ENCODE data around the gene STAB1. TPM values are rescaled to one million over a fixed set of nuclear protein-coding genes. Genes with fewer than 3 reads are reported as not detected.
"Not testable (repeated sequence)": the region's sequence is repeated elsewhere in the genome, so short reads cannot be mapped to it uniquely, and the experiment has no call there.

STAB1 gene
- total RNA-seq, 4 donors from 2014 or later = 101 to 127 (median 118) TPM

DNA sequence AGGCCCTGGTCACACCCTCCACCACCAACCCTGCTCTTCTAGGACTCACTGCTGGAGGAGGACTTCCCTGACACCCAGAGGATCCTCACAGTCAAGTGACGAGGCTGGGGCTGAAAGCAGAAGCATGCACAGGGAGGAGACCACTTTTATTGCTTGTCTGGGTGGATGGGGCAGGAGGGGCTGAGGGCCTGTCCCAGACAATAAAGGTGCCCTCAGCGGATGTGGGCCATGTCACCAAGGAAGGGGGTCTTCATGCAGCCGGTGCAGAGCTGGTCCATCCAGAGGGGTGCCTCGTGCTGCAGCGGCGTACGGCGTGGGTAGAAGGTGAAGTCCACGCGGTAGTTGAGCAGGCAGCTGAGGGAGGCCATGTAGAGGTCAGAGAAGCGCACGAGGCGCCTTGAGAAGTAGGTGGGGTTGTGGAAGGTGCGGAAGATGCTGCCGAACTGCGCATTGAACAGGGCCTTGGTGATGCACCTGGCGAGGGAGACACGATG is 29.2 kb downstream of the STAB1 start:
- no peak for TF ChIP-seq POLR2AphosphoS5 (IDR thresholded peaks at IDR 0.05)
- TF ChIP-seq POLR2A (IDR thresholded peaks at IDR 0.05; ENCODE audit: low read depth) = no peak
- no peak for TF ChIP-seq EP300 (IDR thresholded peaks at IDR 0.05)
- TF ChIP-seq, protein P1, sequence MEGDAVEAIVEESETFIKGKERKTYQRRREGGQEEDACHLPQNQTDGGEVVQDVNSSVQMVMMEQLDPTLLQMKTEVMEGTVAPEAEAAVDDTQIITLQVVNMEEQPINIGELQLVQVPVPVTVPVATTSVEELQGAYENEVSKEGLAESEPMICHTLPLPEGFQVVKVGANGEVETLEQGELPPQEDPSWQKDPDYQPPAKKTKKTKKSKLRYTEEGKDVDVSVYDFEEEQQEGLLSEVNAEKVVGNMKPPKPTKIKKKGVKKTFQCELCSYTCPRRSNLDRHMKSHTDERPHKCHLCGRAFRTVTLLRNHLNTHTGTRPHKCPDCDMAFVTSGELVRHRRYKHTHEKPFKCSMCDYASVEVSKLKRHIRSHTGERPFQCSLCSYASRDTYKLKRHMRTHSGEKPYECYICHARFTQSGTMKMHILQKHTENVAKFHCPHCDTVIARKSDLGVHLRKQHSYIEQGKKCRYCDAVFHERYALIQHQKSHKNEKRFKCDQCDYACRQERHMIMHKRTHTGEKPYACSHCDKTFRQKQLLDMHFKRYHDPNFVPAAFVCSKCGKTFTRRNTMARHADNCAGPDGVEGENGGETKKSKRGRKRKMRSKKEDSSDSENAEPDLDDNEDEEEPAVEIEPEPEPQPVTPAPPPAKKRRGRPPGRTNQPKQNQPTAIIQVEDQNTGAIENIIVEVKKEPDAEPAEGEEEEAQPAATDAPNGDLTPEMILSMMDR (IDR thresholded peaks at IDR 0.05) = no peak
- no peak for DNase-seq (ENCODE audit: extremely low spot score)
- Histone ChIP-seq H3K27ac (replicated peaks in 1 of 4) (peak overlapping the region; percentile 24 to 65 (median 46)), H3K4me3 (no peak overlapping the region), H3K4me1 (peaks cover 27 to 44% (median 39%) of the 10 kb centered on the region in 4 donors), H3K36me3 (peaks cover 15 to 80% (median 70%) of the 10 kb centered on the region in 4 donors), H3K9me3 (no peaks in the 10 kb centered on the region), H3K27me3 (no peaks in the 10 kb centered on the region)
- intact Hi-C loops (cut with DNase I) = no loop called here
- 94% methylated on average over 18 of the region's 18 CpGs for WGBS

DNA sequence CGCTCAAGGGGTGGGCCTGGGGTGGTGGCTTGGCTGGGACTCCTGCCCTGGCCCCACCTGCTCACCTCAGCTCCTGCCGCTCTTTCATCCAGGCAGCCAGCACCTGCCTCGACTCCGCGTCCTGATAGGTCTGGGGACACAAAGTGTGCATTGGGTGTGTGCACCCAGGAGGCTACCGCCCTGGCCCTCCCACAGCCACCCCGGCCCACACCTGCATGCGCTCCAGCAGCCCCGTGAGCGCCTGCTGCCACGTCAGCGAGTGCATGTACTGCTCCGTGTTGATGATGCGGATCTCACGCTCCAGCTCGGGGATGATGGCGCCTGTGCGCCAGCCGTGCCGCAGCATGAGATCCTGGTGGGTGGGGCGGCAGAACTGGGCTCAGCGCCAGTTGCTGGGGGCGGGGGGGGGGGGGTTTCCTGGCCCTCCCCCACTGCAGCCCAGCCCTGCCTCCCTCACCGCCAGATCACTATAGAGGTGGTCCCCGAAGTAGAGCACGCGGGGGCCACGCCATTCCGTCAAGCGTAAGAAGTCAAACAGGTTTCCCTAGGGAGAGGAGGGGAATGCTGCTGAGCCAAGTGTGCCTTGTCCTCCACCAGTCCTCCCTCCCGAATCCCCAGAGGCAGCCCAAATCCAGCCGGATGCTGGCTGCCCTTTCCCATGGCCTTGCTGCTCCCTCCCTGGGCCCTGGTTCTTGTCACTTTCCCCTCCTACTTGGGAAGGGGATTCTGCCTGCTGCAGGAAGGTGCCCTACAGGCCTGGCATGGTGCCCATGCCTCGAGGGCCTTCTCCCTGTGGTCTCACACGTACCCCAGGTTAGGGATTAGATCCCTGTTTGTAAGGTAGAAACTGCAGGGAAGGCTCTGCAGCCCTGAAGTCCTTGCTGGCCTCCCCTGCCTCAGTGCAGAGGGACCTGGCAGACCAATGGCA is 29.9 kb downstream of the STAB1 start:
- no peak for DNase-seq (ENCODE audit: extremely low spot score)
- peaks cover 15 to 75% (median 64%) of the 10 kb centered on the region in 4 donors for H3K36me3 ChIP-seq
- intact Hi-C loops (cut with DNase I) = no loop called here
- H3K9me3 ChIP-seq = no peaks in the 10 kb centered on the region
- peaks cover 34 to 52% (median 46%) of the 10 kb centered on the region in 4 donors for H3K4me1 ChIP-seq
- H3K27ac ChIP-seq (replicated peaks in 1 of 4) = peak overlapping the region; percentile 24 to 65 (median 46)
- H3K27me3 ChIP-seq = no peaks in the 10 kb centered on the region
- WGBS = 80% methylated on average over 20 of the region's 34 CpGs
- TF ChIP-seq, protein P1 (IDR thresholded peaks at IDR 0.05) = no peak
- TF ChIP-seq POLR2A (IDR thresholded peaks at IDR 0.05; ENCODE audit: low read depth) = no peak
- TF ChIP-seq EP300 (IDR thresholded peaks at IDR 0.05) = no peak
- TF ChIP-seq POLR2AphosphoS5 (IDR thresholded peaks at IDR 0.05) = peak; percentile 2 to 24
- no peak overlapping the region for H3K4me3 ChIP-seq

DNA sequence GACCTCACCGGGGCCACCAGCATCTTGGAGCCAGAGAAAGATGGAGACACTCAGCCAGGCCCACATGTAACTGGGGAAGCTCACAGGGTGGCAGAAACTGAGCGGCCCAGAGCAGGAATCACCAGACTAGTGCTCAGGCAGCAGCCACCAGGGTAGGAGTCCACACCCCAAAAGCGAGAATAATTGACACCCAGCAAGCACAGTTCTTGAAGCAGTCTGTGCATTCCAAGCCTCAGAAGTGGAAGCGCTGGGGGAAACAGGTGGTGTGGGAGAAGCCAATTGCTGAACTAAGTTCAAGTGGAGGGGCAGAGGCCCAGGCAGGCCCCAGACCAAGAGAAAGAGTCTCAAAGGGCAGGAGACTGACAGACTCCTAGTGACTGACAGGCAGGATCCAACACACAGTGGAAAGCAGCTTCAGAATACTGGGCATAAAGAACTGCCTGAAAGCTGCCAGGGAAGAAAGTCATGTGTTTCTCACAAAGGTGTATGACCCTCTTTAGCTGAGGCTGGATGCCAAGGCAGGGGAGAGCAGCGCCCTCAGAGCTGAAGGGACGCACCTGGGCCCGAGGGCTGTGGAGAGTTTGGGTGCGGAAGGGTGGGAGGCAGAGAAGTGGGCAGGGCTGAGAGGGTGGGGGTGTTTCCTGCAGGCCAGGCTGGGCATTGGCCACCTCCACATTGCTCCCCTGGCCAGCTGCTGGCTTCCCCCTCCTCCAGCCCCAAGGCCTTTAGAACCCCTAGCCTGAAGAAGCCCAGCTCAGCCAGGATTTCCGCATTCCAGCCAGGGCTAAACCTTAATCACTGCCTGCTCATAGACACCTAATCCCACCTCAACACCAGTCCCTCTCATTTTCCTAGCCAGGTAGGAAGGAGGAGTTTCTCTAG is 30.8 kb downstream of the STAB1 start:
- H3K36me3 ChIP-seq = peaks cover 15 to 66% (median 61%) of the 10 kb centered on the region in 4 donors
- no peaks in the 10 kb centered on the region for H3K27me3 ChIP-seq
- peaks cover 43 to 61% (median 55%) of the 10 kb centered on the region in 4 donors for H3K4me1 ChIP-seq
- DNase-seq (ENCODE audit: extremely low spot score) = no peak
- no peak overlapping the region for H3K4me3 ChIP-seq
- intact Hi-C loops (cut with DNase I) = no loop called here
- H3K9me3 ChIP-seq = no peaks in the 10 kb centered on the region
- peak overlapping the region; percentile 24 to 65 (median 46) for H3K27ac ChIP-seq (replicated peaks in 1 of 4)
- WGBS = 83% methylated on average over 9 of the region's 9 CpGs
- TF ChIP-seq POLR2A (IDR thresholded peaks at IDR 0.05; ENCODE audit: low read depth) (no peak), EP300 (IDR thresholded peaks at IDR 0.05) (no peak), POLR2AphosphoS5 (IDR thresholded peaks at IDR 0.05) (no peak)
- TF ChIP-seq, protein P1 (IDR thresholded peaks at IDR 0.05) = no peak

DNA sequence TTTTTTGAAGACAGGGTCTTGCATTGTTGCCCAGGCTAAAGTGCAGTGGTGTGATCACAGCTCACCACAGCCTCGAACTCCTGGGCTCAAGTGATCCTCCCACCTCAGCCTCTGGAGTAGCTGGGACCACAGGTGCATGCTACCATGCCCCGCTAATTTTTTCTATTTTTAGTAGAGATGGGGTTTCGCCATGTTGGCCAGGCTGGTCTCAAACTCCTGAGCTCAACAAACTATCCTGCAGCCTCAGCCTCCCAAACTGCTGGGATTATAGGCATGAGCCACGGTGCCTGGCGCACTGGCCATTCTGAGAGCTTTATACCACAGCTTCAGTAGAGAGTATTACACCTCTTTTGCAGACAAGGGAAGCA is 31.5 kb downstream of the STAB1 start:
- H3K27ac ChIP-seq (replicated peaks in 1 of 4) = peak overlapping the region in 1 of 4 donors; percentile 28
- H3K4me3 ChIP-seq; intact Hi-C loops (cut with DNase I); H3K27me3 ChIP-seq; H3K9me3 ChIP-seq; DNase-seq (ENCODE audit: extremely low spot score): not testable (repeated sequence)
- WGBS = 94% methylated on average over 3 of the region's 5 CpGs
- peaks cover 51 to 68% (median 63%) of the 10 kb centered on the region in 4 donors for H3K4me1 ChIP-seq
- H3K36me3 ChIP-seq = peaks cover 15 to 61% (median 59%) of the 10 kb centered on the region in 4 donors
